C4-2B (cell line): ENCODE results near the gene CWC27.
"Not testable (repeated sequence)": the region's sequence is repeated elsewhere in the genome, so short reads cannot be mapped to it uniquely, and the experiment has no call there.

Experiments used
- H3K27ac ChIP-seq: fragments of 450-650 bp; 2 replicates; pipeline ENCODE4 v1.5.1; 2017
- ZFX ChIP-seq: fragments of 450-650 bp; IDR thresholded peaks from 2 replicates; pipeline ENCODE4 v1.6.1; 2017
- TF ChIP-seq, protein P1 (sequence below): fragments of 450-650 bp; conservative IDR thresholded peaks from 2 replicates; pipeline ENCODE4 v1.5.1; 2017; ENCODE audit warnings: mild to moderate bottlenecking

The CWC27 gene

GRCh38 chr5:64827703-64828102 lies 59.0 kb downstream of the CWC27 start:
- no peak for TF ChIP-seq ZFX
- TF ChIP-seq, protein P1, sequence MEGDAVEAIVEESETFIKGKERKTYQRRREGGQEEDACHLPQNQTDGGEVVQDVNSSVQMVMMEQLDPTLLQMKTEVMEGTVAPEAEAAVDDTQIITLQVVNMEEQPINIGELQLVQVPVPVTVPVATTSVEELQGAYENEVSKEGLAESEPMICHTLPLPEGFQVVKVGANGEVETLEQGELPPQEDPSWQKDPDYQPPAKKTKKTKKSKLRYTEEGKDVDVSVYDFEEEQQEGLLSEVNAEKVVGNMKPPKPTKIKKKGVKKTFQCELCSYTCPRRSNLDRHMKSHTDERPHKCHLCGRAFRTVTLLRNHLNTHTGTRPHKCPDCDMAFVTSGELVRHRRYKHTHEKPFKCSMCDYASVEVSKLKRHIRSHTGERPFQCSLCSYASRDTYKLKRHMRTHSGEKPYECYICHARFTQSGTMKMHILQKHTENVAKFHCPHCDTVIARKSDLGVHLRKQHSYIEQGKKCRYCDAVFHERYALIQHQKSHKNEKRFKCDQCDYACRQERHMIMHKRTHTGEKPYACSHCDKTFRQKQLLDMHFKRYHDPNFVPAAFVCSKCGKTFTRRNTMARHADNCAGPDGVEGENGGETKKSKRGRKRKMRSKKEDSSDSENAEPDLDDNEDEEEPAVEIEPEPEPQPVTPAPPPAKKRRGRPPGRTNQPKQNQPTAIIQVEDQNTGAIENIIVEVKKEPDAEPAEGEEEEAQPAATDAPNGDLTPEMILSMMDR, result no peak
- H3K27ac ChIP-seq, result no peak overlapping the region

DNA sequence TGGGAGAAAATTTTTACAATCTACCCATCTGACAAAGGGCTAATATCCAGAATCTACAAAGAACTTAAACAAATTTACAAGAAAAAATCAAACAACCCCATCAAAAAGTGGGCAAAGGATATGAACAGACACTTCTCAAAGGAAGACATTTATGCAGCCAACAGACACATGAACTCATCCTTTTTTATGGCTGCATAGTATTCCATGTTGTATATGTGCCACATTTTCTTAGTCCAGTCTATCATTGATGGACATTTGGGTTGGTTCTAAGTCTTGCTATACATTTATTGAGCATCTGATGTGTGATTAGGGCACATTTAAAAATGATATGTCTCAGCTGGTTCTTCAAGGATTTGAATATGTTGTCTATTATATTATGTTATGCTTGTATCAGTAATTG lies 61.9 kb downstream of the CWC27 start:
- H3K27ac ChIP-seq, result not testable (repeated sequence)

- H3K27ac ChIP-seq, result no peak overlapping the region
- TF ChIP-seq ZFX, result no peak
- TF ChIP-seq, protein P1, result no peak
Measured at GRCh38 chr5:64831996-64832395, 63.3 kb downstream of the CWC27 start.

DNA sequence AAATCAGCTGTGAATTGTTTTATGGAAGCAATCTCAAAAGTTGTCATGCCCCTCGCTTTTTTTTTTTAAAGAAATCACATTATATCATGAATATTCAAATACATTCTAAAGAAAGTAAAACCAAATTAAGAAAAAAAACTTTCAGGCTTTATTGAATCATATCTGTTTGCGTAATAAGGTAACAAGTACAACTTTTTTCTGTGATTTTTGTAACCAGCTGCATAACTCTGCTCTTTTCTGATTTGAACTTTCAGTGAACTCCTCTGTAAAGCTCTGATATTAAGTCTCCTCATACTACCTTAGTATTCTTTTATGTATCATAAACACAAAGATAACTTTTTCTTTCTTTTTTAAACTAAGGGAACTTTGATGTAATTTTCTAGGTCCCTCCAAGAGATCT lies 65.3 kb downstream of the CWC27 start:
- no peak overlapping the region for H3K27ac ChIP-seq
- TF ChIP-seq, protein P1, result no peak
- TF ChIP-seq ZFX, result no peak

GRCh38 chr5:64834611-64835010 lies 65.9 kb downstream of the CWC27 start:
- H3K27ac ChIP-seq, result no peak overlapping the region
- TF ChIP-seq, protein P1, result no peak
- no peak for TF ChIP-seq ZFX

- no peak overlapping the region for H3K27ac ChIP-seq
- no peak for TF ChIP-seq ZFX
- TF ChIP-seq, protein P1, result no peak
Measured at GRCh38 chr5:64835266-64835665, 66.5 kb downstream of the CWC27 start.

- no peak overlapping the region for H3K27ac ChIP-seq
- TF ChIP-seq ZFX, result no peak
- TF ChIP-seq, protein P1, result no peak
Measured at GRCh38 chr5:64836190-64836755, 67.5 kb downstream of the CWC27 start.

DNA sequence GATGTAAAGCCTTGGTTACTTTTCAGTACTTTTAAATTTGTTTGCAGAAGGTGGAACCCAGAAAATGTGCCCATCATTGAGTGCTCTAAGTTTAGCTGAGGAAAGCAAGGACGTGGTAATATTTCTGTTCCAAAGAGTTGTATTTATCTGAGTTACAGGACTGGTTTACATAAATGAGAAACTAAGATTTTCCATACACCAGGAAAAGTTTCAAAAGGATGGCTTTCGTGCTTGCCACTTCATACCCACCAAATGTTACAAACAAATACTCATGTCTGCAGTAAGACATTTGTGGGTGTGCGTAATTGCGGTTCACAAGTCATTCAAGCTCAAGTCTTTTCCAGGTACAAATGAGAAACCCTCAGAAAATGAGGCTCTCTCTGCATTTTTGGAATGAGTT lies 68.1 kb downstream of the CWC27 start:
- no peak overlapping the region for H3K27ac ChIP-seq
- TF ChIP-seq ZFX, result no peak
- TF ChIP-seq, protein P1, result no peak
